Upper lobe of right lung (tissue), 1 donor: ENCODE data around the gene COPG2. TPM values are rescaled to one million over a fixed set of nuclear protein-coding genes. Genes with fewer than 3 reads are reported as not detected.

ENCODE experiments used
- ATAC-seq: fragments of 200-7000 bp; cut with Tn5 transposase; one replicate; pipeline ENCODE4 v1.9.1; 2020; ENCODE audit warnings: mild to moderate bottlenecking, moderate library complexity
- DNase-seq: peaks from one replicate; pipeline ENCODE4 v3.0.0-alpha.2; 2020
- H3K27ac ChIP-seq: fragments of 200-600 bp; one replicate; pipeline ENCODE4 v1.8.0; 2022
- H3K27me3 ChIP-seq: fragments of 200-600 bp; one replicate; pipeline ENCODE4 v1.8.0; 2022; ENCODE audit warnings: mild to moderate bottlenecking
- H3K36me3 ChIP-seq: fragments of 200-600 bp; one replicate; pipeline ENCODE4 v1.8.0; 2022
- H3K4me1 ChIP-seq: fragments of 200-600 bp; one replicate; pipeline ENCODE4 v1.8.0; 2022
- H3K4me3 ChIP-seq: fragments of 200-600 bp; one replicate; pipeline ENCODE4 v1.8.0; 2022; ENCODE audit warnings: mild to moderate bottlenecking
- H3K9me3 ChIP-seq: fragments of 200-600 bp; one replicate; pipeline ENCODE4 v1.8.0; 2022
- CTCF ChIP-seq: fragments of 200-600 bp; IDR thresholded peaks from one replicate; pipeline ENCODE4 v1.8.0; 2022; ENCODE audit warnings: antibody characterized with exemption
- intact Hi-C: fragments of 100-400 bp; cut with DNase I; formaldehyde crosslinking; loops from one replicate; pipeline ENCODE4 v1.11.0; 2022
- total RNA-seq: library from RNA; stranded (reverse); fragmentation: NEBNext Ultra II Directional; extraction: Animal tissue kit (Norgen Biotek cat#: 25700); gene quantifications from one replicate; pipeline ENCODE4 v1.2.1, GENCODE V29; 2021
- donor health status: DM: no; HTN: yes; CAD: no; lungs with severe emphysema.

Gene COPG2
- total RNA-seq, 1 donor from 2014 or later = 16.3 TPM

DNA sequence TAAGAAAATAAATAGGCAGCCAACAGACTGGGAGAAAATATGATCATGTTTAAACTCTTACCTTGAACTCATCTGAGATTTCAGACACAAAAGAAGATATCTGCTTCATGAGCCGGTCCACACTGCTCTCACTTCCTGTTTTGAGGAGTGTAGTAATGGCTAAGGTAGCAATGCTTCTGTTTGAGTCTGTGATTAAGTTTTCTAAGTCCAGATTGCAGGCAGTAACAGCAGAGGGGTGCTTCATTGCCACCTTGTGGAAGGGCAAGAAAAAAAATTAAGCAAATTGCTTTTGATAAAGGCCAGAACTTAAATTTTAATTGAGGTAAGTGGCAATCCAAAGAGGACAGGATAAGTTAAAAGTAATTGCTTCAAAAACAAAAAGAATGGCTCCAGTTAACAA lies 107.6 kb downstream of the COPG2 start:
- Histone ChIP-seq H3K27ac (no peak overlapping the region), H3K36me3 (peaks cover 7% of the 10 kb centered on the region), H3K9me3 (peaks cover 6% of the 10 kb centered on the region), H3K4me1 (no peaks in the 10 kb centered on the region), H3K27me3 (no peaks in the 10 kb centered on the region), H3K4me3 (no peak overlapping the region)
- DNase-seq (no peak), ATAC-seq (peak; percentile 78)
- intact Hi-C loops = no loop called here
- peak; percentile 14 for TF ChIP-seq CTCF

- ATAC-seq (no peak), DNase-seq (no peak)
- no peaks in the 10 kb centered on the region for H3K27me3 ChIP-seq
- H3K27ac ChIP-seq = no peak overlapping the region
- no peaks in the 10 kb centered on the region for H3K4me1 ChIP-seq
- no peaks in the 10 kb centered on the region for H3K9me3 ChIP-seq
- intact Hi-C loops = no loop called here
- peaks cover 7% of the 10 kb centered on the region for H3K36me3 ChIP-seq
- H3K4me3 ChIP-seq = no peak overlapping the region
- TF ChIP-seq CTCF = no peak
Observed at GRCh38 chr7:130559184-130559583, 109.4 kb downstream of the COPG2 start.

- H3K9me3 ChIP-seq = no peaks in the 10 kb centered on the region
- H3K27ac ChIP-seq = no peak overlapping the region
- no peaks in the 10 kb centered on the region for H3K27me3 ChIP-seq
- H3K4me3 ChIP-seq = no peak overlapping the region
- no peaks in the 10 kb centered on the region for H3K4me1 ChIP-seq
- DNase-seq (no peak), ATAC-seq (no peak)
- intact Hi-C loops = no loop called here
- TF ChIP-seq CTCF = no peak
- no peaks in the 10 kb centered on the region for H3K36me3 ChIP-seq
Observed at GRCh38 chr7:130554481-130554880, 114.1 kb downstream of the COPG2 start.

DNA sequence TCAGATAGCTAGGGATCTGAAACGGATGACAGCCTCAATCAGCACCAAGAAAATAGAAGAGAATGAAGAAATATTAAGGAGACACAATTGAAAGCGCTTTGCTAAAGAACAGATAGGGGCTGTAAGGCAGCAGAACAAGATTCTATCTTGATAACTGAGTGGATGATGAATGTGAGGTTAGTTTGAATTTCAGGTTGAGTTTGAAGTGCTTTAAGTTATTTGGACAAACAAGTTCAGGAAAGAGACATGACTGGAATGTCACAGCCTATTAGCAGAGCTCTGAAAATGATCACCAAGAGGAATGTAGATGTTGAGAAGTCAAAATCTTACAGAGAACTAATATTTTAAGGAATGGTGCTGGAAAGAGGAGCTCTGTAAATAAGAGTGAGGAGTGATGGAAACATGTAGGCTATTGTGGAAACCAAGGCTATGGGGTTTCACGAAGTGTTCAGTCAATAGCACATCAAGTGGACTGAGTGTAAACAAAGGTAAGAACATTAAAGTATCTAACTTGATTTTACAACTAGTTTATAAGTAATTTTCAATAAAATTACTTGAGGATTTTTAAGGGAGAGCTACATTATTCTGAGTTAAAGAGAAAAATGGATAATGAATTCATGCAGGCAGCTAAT lies 115.0 kb downstream of the COPG2 start:
- no peaks in the 10 kb centered on the region for H3K9me3 ChIP-seq
- H3K27ac ChIP-seq = no peak overlapping the region
- intact Hi-C loops = no loop called here
- H3K4me1 ChIP-seq = no peaks in the 10 kb centered on the region
- DNase-seq (no peak), ATAC-seq (peak; percentile 48)
- no peak overlapping the region for H3K4me3 ChIP-seq
- no peaks in the 10 kb centered on the region for H3K27me3 ChIP-seq
- no peaks in the 10 kb centered on the region for H3K36me3 ChIP-seq
- TF ChIP-seq CTCF = no peak

DNA sequence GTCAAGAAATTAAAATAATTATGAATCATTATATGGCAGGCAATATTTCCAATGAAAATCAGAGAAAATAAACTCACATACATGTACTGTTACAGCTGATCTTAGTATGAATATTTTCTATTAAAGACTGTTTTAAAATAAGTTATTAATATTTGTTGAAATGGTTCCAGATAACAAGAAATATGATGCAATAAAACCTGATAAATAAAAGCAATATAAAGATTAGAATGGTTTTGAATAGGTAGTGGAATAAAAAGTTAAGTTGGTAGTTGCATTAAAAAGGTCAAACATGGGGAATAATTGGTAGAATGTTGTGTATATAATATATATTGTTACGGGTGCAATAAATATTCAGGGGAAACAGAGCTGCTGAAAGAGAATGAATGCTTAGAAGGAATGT lies 124.2 kb downstream of the COPG2 start:
- peaks cover 4% of the 10 kb centered on the region for H3K36me3 ChIP-seq
- intact Hi-C loops = no loop called here

More for the DNA sequence above, 124.2 kb downstream of the COPG2 start:
- Histone ChIP-seq H3K9me3 (no peaks in the 10 kb centered on the region), H3K4me1 (no peaks in the 10 kb centered on the region), H3K4me3 (no peak overlapping the region), H3K27ac (no peak overlapping the region), H3K27me3 (no peaks in the 10 kb centered on the region)
- TF ChIP-seq CTCF = no peak
- ATAC-seq (no peak), DNase-seq (no peak)
